Caco-2 (cell line): ENCODE measurements around the gene DHX15. TPM values are rescaled to one million over a fixed set of nuclear protein-coding genes. Genes with fewer than 3 reads are reported as not detected.

ENCODE experiments used
- BruUV-seq: library from RNA; stranded (reverse); fragments of 400-500 nt; replicated peaks from 2 replicates; lab custom pipeline; 2021; lab: Mats Ljungman, UMichigan
- CTCF ChIA-PET: fragments of 300-600 bp; sonication (Branson Sonifier 250); formaldehyde crosslinking; loops from one replicate; lab custom pipeline; 2022; ENCODE audit warnings: antibody characterized with exemption; lab: Charles Lee
- POLR2A ChIA-PET: fragments of 300-600 bp; sonication (Branson Sonifier 250); formaldehyde crosslinking; loops from one replicate; lab custom pipeline; 2022; ENCODE audit warnings: antibody characterized with exemption; lab: Charles Lee
- DNase-seq, 2 experiments: peaks; one replicate each; pipeline versions ENCODE4 v3.0.0 to v3.0.0-alpha.2; 2020 to 2022
- H3K27me3 ChIP-seq: replicated peaks from 2 replicates; pipeline ENCODE4 v1.6.0; 2011; ENCODE audit warnings: low read length; ENCODE audit not compliant: control insufficient read depth, insufficient read depth
- H3K36me3 ChIP-seq: 2 replicates; pipeline ENCODE4 v1.5.1; 2011; ENCODE audit warnings: low read length; ENCODE audit not compliant: control insufficient read depth, insufficient read depth
- H3K4me1 ChIP-seq: fragments of 250-450 bp; sonication (Bioruptor Pico); 2 replicates; pipeline ENCODE4 v1.5.1; 2020; ENCODE audit warnings: mild to moderate bottlenecking
- H3K4me3 ChIP-seq: 2 replicates; pipeline ENCODE4 v1.5.1; 2011; ENCODE audit warnings: low read depth, mild to moderate bottlenecking, control low read depth, low read length
- H3K9me3 ChIP-seq: fragments of 250-450 bp; sonication (Bioruptor Pico); 2 replicates; pipeline ENCODE4 v1.5.1; 2020; ENCODE audit warnings: mild to moderate bottlenecking, moderate library complexity
- H3K27ac Mint-ChIP-seq: one replicate; pipeline ENCODE4 v1.8.0; 2022; ENCODE audit warnings: mixed read lengths; ENCODE audit not compliant: unreplicated experiment
- H3K27me3 Mint-ChIP-seq: one replicate; pipeline ENCODE4 v1.8.0; 2022; ENCODE audit warnings: mixed read lengths; ENCODE audit not compliant: insufficient read depth, unreplicated experiment
- H3K36me3 Mint-ChIP-seq: one replicate; pipeline ENCODE4 v1.8.0; 2022; ENCODE audit warnings: mild to moderate bottlenecking, mixed read lengths; ENCODE audit not compliant: insufficient read depth, unreplicated experiment
- H3K4me1 Mint-ChIP-seq: one replicate; pipeline ENCODE4 v1.8.0; 2022; ENCODE audit warnings: low read depth, mixed read lengths; ENCODE audit not compliant: unreplicated experiment
- H3K4me3 Mint-ChIP-seq: one replicate; pipeline ENCODE4 v1.8.0; 2022; ENCODE audit warnings: mild to moderate bottlenecking, moderate library complexity, mixed read lengths; ENCODE audit not compliant: unreplicated experiment
- H3K9me3 Mint-ChIP-seq: one replicate; pipeline ENCODE4 v1.8.0; 2022; ENCODE audit warnings: mixed read lengths; ENCODE audit not compliant: unreplicated experiment
- intact Hi-C: fragments of 100-400 bp; cut with micrococcal nuclease; formaldehyde crosslinking; loops from one replicate; pipeline ENCODE4 v1.10.0; 2022; ENCODE audit not compliant: unreplicated experiment
- total RNA-seq: library from RNA; stranded (reverse); gene quantifications from 2 replicates; pipeline ENCODE4 v1.2.3, GENCODE V29; 2022
- TF ChIP-seq, protein P1 (sequence below), 2 experiments: fragments of 200-600 bp in 1 of 2; IDR thresholded peaks; 1 replicate in 1 of 2; 2 replicates in 1 of 2; pipeline versions ENCODE4 v1.5.1 to v1.8.0; 2011 to 2022; ENCODE audit warnings: antibody characterized with exemption in 1 of 2, control low read depth in 1 of 2, inconsistent platforms in 1 of 2, low read depth in 1 of 2, low read length in 1 of 2, mild to moderate bottlenecking in 1 of 2, moderate library complexity in 1 of 2; ENCODE audit not compliant: insufficient read depth in 1 of 2, severe bottlenecking in 1 of 2, unreplicated experiment in 1 of 2

The DHX15 gene
- total RNA-seq, 1 experiment from 2014 or later: 154 TPM

DNA sequence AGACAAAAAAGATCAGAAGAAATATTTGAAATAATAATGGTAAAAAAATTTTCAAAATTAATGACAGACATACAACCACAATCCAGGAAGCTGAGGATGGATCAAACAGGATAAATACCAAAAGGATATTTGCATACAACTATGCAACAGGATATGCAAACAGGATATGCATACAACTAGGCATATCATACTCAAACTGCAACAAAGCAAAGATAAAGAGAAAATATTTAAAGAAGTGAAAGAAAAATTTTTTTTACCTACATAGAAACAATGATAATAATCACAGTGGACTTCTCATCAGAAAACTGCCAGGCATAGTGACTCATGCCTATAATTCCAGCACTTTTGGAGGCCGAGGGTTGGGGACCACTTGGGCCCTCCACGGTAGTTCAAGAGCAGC, 11.3 kb upstream of the DHX15 start:
- no peaks in the 10 kb centered on the region for H3K27me3 Mint-ChIP-seq
- peak overlapping the region; percentile 99 for H3K27ac Mint-ChIP-seq
- intact Hi-C loops: loop anchor here (5.0 kb wide), 1 partner anchor 702 kb away; no protein-coding TSS in a partner anchor
- Histone ChIP-seq H3K9me3 (0 out of 2 replicates have a peak, but pooled peaks cover 14% of the 10 kb centered on the region), H3K36me3 (no peaks in the 10 kb centered on the region), H3K4me3 (no peak overlapping the region), H3K4me1 (peaks cover 59% of the 10 kb centered on the region), H3K27me3 (no peaks in the 10 kb centered on the region)
- POLR2A ChIA-PET: interaction anchor here (1.8 kb wide), 1 partner anchor 11 kb away, joined by 19 read pairs; the partner anchor contains the start of gene DHX15
- H3K4me3 Mint-ChIP-seq: peak overlapping the region; percentile 40
- H3K4me1 Mint-ChIP-seq: peaks cover 38% of the 10 kb centered on the region
- TF ChIP-seq, protein P1, sequence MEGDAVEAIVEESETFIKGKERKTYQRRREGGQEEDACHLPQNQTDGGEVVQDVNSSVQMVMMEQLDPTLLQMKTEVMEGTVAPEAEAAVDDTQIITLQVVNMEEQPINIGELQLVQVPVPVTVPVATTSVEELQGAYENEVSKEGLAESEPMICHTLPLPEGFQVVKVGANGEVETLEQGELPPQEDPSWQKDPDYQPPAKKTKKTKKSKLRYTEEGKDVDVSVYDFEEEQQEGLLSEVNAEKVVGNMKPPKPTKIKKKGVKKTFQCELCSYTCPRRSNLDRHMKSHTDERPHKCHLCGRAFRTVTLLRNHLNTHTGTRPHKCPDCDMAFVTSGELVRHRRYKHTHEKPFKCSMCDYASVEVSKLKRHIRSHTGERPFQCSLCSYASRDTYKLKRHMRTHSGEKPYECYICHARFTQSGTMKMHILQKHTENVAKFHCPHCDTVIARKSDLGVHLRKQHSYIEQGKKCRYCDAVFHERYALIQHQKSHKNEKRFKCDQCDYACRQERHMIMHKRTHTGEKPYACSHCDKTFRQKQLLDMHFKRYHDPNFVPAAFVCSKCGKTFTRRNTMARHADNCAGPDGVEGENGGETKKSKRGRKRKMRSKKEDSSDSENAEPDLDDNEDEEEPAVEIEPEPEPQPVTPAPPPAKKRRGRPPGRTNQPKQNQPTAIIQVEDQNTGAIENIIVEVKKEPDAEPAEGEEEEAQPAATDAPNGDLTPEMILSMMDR (IDR thresholded peaks at IDR 0.05; ENCODE audit: insufficient read depth in 1 of 2, low read depth in 1 of 2, low read length in 1 of 2, severe bottlenecking in 1 of 2, unreplicated experiment in 1 of 2): no peak
- CTCF ChIA-PET: no interaction called here
- peaks cover 23% of the 10 kb centered on the region for H3K36me3 Mint-ChIP-seq
- DNase-seq: no peak
- H3K9me3 Mint-ChIP-seq: peaks cover 12% of the 10 kb centered on the region
- BruUV-seq: no TSS peak

DNA sequence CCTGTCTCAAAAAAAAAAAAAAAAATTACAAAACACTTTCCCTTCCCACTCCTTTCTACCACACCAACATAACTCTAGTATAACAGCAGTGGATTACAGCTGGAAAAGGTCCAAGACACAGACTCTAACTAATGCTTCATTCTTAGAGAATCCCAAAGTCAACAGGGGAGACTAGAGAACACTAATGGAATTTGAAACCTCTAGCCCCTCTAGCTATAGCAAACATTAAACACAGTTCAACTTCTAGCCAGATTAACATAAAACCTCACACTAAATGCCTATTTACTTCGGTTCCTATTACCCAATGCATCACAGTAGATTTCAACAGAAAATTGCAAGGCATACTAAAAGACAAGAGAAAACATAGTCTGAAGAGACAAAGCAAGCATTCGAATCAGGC, 10.5 kb upstream of the DHX15 start:
- no peaks in the 10 kb centered on the region for H3K27me3 Mint-ChIP-seq

DNA sequence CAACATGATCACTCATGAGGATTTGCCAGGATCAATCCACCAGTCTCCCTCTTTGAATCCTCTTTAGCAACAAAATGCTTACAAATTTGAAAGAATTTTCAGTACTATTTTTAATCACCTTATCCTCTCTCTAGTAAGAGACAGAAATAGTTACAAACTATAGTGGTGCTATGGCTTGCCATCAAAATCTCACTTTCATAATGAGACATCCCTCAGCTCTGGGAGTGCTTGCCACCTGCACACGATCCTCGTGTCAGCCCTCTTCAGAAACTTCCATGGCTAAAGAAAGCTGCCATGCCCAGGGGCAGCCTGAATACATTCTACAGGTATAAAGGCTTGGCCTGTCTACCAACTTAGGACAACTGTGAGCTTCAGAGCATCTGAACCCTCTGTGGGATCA, 5.1 kb upstream of the DHX15 start:
- no peaks in the 10 kb centered on the region for H3K27me3 ChIP-seq
- POLR2A ChIA-PET: no interaction called here
- Mint-ChIP-seq H3K4me3 (no peak overlapping the region), H3K4me1 (peaks cover 7% of the 10 kb centered on the region), H3K27ac (no peak overlapping the region), H3K36me3 (peaks cover 9% of the 10 kb centered on the region), H3K27me3 (no peaks in the 10 kb centered on the region), H3K9me3 (peaks cover 13% of the 10 kb centered on the region)
- no TSS peak for BruUV-seq
- peaks cover 12% of the 10 kb centered on the region for H3K9me3 ChIP-seq
- TF ChIP-seq, protein P1 (IDR thresholded peaks at IDR 0.05; ENCODE audit: insufficient read depth in 1 of 2, low read depth in 1 of 2, low read length in 1 of 2, severe bottlenecking in 1 of 2, unreplicated experiment in 1 of 2): no peak
- intact Hi-C loops: loop anchor here (10.0 kb wide), 1 partner anchor 205 kb away; the partner anchor contains the start of gene SOD3
- H3K4me1 ChIP-seq: peaks cover 13% of the 10 kb centered on the region
- DNase-seq: no peak
- CTCF ChIA-PET: no interaction called here
- no peak overlapping the region for H3K4me3 ChIP-seq
- H3K36me3 ChIP-seq: no peaks in the 10 kb centered on the region

More for the DNA sequence above, 10.5 kb upstream of the DHX15 start:
- H3K36me3 ChIP-seq: no peaks in the 10 kb centered on the region
- H3K9me3 ChIP-seq: peaks cover 21% of the 10 kb centered on the region
- no TSS peak for BruUV-seq
- ChIA-PET POLR2A (interaction anchor here (1.8 kb wide), 1 partner anchor 10 kb away, joined by 19 read pairs; the partner anchor contains the start of gene DHX15), CTCF (interaction anchor here (1.2 kb wide), 1 partner anchor 11 kb away, joined by 4 read pairs; the partner anchor contains the start of gene DHX15)
- DNase-seq: peak in 1 of 2 experiments; percentile 66
- peaks cover 23% of the 10 kb centered on the region for H3K36me3 Mint-ChIP-seq
- H3K4me3 Mint-ChIP-seq: peak overlapping the region; percentile 40
- no peak overlapping the region for H3K4me3 ChIP-seq
- peak overlapping the region; percentile 99 for H3K27ac Mint-ChIP-seq
- intact Hi-C loops: loop anchor here (1.0 to 5.0 kb wide), 2 partner anchors 11 to 702 kb away; partner anchors contain the start of gene DHX15
- H3K27me3 ChIP-seq: no peaks in the 10 kb centered on the region
- H3K4me1 Mint-ChIP-seq: peaks cover 38% of the 10 kb centered on the region
- peaks cover 13% of the 10 kb centered on the region for H3K9me3 Mint-ChIP-seq
- H3K4me1 ChIP-seq: peaks cover 59% of the 10 kb centered on the region
- TF ChIP-seq, protein P1 (IDR thresholded peaks at IDR 0.05; ENCODE audit: insufficient read depth in 1 of 2, low read depth in 1 of 2, low read length in 1 of 2, severe bottlenecking in 1 of 2, unreplicated experiment in 1 of 2): no peak
